SK-MEL-5 (cell line): ENCODE measurements around the gene CACNB4. TPM values are rescaled to one million over a fixed set of nuclear protein-coding genes. Genes with fewer than 3 reads are reported as not detected.

ENCODE experiments used
- DNase-seq: peaks from one replicate; pipeline ENCODE4 v3.0.0-alpha.2; 2016; ENCODE audit warnings: low read depth, low spot score
- in situ Hi-C: cut with HindIII; loops from 2 replicates; pipeline ENCODE4 v1.10.0; 2016; ENCODE audit warnings: low sequenced_read_pairs, high pct_unique_total_duplicates, low pct_unique_long_range_greater_than_20kb
- total RNA-seq: library from RNA; depleted of rRNA; stranded (reverse); fragments of >200 nt; shearing (Covaris generic); gene quantifications from 2 replicates; pipeline ENCODE4 v1.2.3, GENCODE V29; 2014

CACNB4 gene
- total RNA-seq, 1 experiment from 2014 or later: 0.29 TPM

GRCh38 chr2:151842830-151843690 is 255.8 kb downstream of the CACNB4 start:
- DNase-seq: peak; percentile 68
- in situ Hi-C loops: no loop called here

DNA sequence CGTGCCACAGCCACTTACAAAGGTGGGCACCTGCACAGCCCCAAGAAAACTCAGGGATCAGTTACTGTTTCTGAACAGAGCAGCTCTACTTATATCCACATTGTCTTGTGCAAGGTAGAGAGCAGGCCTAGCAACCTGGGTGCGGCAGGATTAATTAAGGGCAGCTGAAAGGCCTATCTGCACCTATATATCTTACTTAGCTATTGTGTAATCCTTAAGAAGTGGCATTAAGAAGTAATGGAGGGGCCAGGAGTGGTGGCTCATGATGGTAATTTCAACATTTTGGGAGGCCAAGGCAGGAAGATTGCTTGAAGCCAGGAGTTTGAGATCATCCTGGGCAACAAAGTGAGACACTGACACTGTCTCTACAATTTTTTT is 257.8 kb downstream of the CACNB4 start:
- in situ Hi-C loops: no loop called here
- no peak for DNase-seq

- in situ Hi-C loops: no loop called here
These were observed 258.4 kb downstream of the CACNB4 start for GRCh38 chr2:151840216-151841046.

DNA sequence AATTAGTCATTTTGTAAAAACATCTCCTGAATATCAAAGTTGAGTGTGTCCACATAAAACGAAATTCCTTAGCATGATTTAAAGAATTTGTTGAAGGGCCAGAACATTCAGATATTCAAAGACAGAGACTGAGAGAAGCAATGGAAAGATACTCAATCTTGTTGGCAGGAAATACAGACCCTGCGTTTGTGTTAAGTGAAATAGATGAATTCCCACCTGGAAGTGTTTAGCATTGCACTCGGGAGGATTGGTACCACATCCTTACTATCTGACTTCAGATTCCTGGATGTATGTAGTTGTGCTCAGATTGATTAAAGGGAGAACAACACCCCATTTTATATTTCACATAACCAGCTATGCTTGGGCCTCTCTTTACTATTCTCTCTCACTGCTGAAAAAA is 260.9 kb downstream of the CACNB4 start:
- no peak for DNase-seq
- in situ Hi-C loops: no loop called here

More at GRCh38 chr2:151840216-151841046, 258.4 kb downstream of the CACNB4 start:
- DNase-seq: no peak

DNA sequence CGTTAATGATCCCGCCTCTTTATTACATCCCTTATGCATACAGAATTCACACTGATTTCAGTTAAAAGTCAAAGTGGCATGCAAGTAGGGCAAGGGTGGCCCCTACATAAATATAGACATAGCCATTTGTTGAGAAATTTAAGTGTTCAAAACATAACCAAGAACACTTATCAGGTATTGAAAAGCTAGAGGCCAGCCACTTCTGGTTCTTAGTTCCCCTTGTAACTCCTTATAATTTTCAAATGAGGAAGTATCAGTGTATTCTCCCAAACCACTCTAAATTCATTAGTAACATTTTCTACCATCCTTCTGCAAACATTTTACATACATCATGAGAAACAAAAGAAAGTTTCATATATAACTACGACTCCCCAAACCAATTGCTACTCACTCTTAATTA is 264.9 kb downstream of the CACNB4 start:
- DNase-seq: no peak
- in situ Hi-C loops: no loop called here

GRCh38 chr2:151830961-151831360 is 267.9 kb downstream of the CACNB4 start:
- DNase-seq: no peak
- in situ Hi-C loops: no loop called here

- in situ Hi-C loops: no loop called here
- DNase-seq: no peak
These were observed 269.9 kb downstream of the CACNB4 start for GRCh38 chr2:151828890-151829324.

GRCh38 chr2:151828143-151828889 is 270.5 kb downstream of the CACNB4 start, which contains the start of gene ARL5A:
ARL5A (minus strand) TSS chr2:151828421; CDS start chr2:151828176, 245 bp downstream.
- in situ Hi-C loops: no loop called here

DNA sequence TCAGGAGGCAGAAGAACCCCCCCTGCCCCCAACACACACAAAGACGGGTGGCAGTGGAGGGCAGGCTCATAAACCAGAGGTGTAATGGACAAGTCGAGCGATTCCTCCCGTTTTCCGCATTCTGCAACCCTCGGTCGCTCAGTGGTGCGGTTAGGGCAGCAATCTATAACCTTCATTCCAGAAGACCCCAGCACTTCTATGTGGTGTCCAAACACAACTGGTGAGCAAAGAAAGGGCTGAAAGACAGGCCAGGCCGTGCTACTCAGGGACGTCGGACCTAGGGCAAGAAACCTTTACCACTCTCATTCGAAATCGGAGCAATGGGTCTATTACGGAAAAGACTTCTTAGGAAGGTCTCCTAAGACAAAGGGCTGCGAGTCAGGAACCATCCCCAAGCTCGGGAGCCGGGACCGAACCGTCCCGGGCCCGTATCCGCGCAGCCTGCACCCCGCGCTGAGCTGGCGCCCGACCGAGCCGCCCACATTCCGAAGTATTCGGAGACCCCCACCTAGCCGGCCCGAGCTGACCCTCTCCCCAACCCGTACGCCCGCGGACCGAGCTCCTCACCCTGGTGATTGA is 271.2 kb downstream of the CACNB4 start:
- in situ Hi-C loops: no loop called here
- DNase-seq: peak; percentile 19

More at GRCh38 chr2:151828143-151828889, 270.5 kb downstream of the CACNB4 start, which contains the start of gene ARL5A:
- DNase-seq: peak; percentile 92

DNA sequence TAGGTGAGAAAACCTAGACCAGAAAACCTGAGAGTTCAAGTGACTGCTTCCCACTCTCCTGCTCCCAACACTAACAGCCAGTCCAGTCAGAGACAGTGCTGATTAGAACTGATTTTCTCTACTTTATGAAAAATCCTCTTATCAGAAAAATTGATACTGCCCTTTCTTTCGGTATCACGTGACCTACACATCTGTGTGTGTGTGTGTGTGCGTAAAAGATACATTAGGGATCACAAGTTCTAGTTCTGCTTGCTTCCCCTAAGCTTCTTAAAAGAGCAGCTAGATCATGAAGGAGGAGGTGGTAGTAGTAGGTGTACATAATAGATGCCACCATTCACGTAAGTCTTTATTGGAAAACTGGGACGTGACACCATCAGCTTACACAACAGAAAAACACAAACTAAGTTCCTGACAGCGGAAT is 272.1 kb downstream of the CACNB4 start:
- in situ Hi-C loops: no loop called here
- peak; percentile 4 for DNase-seq

- no peak for DNase-seq
- in situ Hi-C loops: no loop called here
These were observed 274.0 kb downstream of the CACNB4 start for GRCh38 chr2:151824886-151825285.

DNA sequence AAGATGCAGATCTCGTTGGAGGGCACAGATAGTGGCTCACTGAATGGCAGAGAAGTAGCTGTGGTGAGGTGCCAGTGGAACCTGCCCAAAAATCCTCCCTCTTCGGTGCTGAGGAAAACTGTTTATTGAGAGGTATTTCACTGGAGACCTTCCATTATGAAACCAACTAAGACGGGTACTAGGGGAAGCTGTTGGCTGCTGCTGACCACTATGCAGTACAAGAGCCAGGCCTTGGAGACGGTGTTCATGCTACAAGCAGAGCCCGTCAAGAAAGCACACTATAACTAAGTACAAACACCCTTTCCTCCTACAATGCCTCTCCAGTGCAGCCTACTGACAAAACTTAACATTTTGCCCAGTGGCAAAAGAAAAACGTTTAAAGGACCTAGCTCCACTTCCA is 275.2 kb downstream of the CACNB4 start:
- in situ Hi-C loops: no loop called here

GRCh38 chr2:151819920-151820319 is 278.9 kb downstream of the CACNB4 start:
- no peak for DNase-seq
- in situ Hi-C loops: no loop called here

More for the DNA sequence above, 275.2 kb downstream of the CACNB4 start:
- DNase-seq: no peak

- DNase-seq: peak; percentile 5
- in situ Hi-C loops: no loop called here
These were observed 280.9 kb downstream of the CACNB4 start for GRCh38 chr2:151817929-151818328.

GRCh38 chr2:151816843-151817242 is 282.0 kb downstream of the CACNB4 start:
- in situ Hi-C loops: no loop called here
- DNase-seq: no peak

DNA sequence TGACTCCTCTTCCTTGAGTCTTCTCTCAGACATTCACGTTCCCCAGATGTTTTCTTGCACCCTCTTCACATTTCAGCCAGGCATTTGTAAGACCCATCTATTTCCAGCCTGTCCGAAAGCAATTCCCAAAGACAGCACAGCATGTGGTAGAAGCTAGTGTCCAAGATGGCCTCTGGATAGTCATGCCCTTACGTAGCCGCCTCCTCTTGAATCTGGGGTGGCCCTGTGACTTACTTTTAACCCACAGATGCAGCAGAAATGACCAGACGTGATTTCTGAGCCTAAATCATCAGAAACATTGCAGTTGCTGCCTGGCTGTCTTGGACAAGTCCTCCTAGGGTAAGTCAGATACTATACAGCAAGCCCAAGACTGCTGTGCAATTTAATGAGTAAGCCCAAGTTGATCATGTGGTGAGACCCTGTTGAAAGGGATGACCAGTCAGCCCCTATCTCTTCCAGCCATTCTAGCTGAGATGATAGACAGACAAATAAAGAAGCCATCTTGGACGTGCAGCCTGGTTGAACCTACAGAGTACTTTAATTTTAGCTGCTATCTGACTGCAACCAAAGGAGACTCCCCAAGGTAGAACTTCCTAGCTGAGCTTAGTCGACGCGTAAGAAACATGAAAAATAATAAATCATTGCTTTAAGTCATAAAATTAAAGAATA is 282.9 kb downstream of the CACNB4 start:
- no peak for DNase-seq
- in situ Hi-C loops: no loop called here

- in situ Hi-C loops: no loop called here
- DNase-seq: no peak
These were observed 288.4 kb downstream of the CACNB4 start for GRCh38 chr2:151810489-151810888.
